ENCODE data around the gene GPC5. TPM values are rescaled to one million over a fixed set of nuclear protein-coding genes. Genes with fewer than 3 reads are reported as not detected.

GPC5 gene
- total RNA-seq, 1 donor from 2014 or later, result 0.07 TPM

DNA sequence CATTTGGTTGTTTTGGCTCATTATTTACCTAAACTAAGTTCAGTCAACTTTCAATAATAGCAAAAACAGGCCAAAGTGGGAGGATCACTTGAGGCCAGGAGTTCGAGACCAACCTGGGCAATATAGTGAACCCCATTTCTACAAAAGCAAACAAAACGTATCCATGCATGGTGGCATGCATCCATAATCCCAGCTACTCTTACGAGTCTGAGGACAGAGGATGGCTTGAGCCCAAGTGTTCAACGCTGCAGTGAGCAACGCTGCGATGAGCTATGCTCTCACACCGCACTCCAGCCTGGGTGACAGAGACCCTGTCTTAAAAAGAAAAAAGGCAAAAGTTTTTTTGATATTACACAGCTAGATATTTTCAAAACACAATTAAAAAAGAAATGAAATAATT, 1258.2 kb downstream of the GPC5 start:
- no peak for DNase-seq (ENCODE audit: low spot score)
- Histone ChIP-seq H3K27me3 (no peaks in the 10 kb centered on the region), H3K4me1 (no peaks in the 10 kb centered on the region), H3K27ac (no peak overlapping the region), H3F3A (ENCODE audit: low read depth) (no peaks in the 10 kb centered on the region), H3K9me3 (ENCODE audit: low read depth) (no peaks in the 10 kb centered on the region), H4K20me1 (ENCODE audit: low read depth) (no peaks in the 10 kb centered on the region), H3K79me2 (ENCODE audit: low read depth) (no peaks in the 10 kb centered on the region), H3K36me3 (no peaks in the 10 kb centered on the region), H2AFZ (replicated peaks) (no peak overlapping the region), H3K4me3 (no peak overlapping the region), H3K9ac (no peak overlapping the region), H3K4me2 (no peak overlapping the region)
- no peaks in the 10 kb centered on the region for H3K36me3 Mint-ChIP-seq
- no peak for TF ChIP-seq CTCF (IDR thresholded peaks at IDR 0.05)
- no peak for TF ChIP-seq EZH2phosphoT487 (IDR thresholded peaks at IDR 0.05)
- no peak for TF ChIP-seq EZH2 (IDR thresholded peaks at IDR 0.05)
- no peaks in the 10 kb centered on the region for H3K9me3 Mint-ChIP-seq
- no peaks in the 10 kb centered on the region for H3K4me1 Mint-ChIP-seq
- no peak overlapping the region for H3K27ac Mint-ChIP-seq
- no peaks in the 10 kb centered on the region for H3K27me3 Mint-ChIP-seq (ENCODE audit: insufficient read depth, low read depth)
- no peak overlapping the region for H3K4me3 Mint-ChIP-seq

DNA sequence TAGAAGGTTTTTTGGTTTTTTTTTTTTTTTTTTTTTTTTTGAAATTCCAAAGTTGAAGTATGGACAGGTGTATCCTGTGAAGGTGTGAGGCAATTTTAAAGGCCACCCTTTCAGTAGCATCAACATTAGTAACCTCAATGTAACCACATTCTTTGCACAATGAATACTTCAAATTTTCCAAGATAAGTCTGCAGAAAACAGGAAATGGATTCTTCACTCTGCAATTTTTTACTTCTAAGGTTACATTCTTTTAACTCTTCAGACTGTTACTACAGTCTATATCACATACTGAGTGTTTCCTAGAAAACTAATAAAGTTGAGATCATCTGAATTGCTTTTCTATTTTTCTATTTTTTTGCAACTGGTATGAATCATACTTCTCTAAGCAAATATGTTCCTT, 1259.1 kb downstream of the GPC5 start:
- DNase-seq (ENCODE audit: low spot score), result no peak
- Histone ChIP-seq H3K27me3 (no peaks in the 10 kb centered on the region), H3K4me2 (no peak overlapping the region), H3K9ac (no peak overlapping the region), H3K4me3 (no peak overlapping the region), H4K20me1 (ENCODE audit: low read depth) (no peaks in the 10 kb centered on the region), H3K9me3 (ENCODE audit: low read depth) (no peaks in the 10 kb centered on the region), H2AFZ (replicated peaks) (no peak overlapping the region), H3K27ac (no peak overlapping the region), H3K79me2 (ENCODE audit: low read depth) (no peaks in the 10 kb centered on the region), H3F3A (ENCODE audit: low read depth) (no peaks in the 10 kb centered on the region), H3K36me3 (no peaks in the 10 kb centered on the region), H3K4me1 (no peaks in the 10 kb centered on the region)
- TF ChIP-seq EZH2 (IDR thresholded peaks at IDR 0.05) (no peak), CTCF (IDR thresholded peaks at IDR 0.05) (no peak), EZH2phosphoT487 (IDR thresholded peaks at IDR 0.05) (no peak)
- Mint-ChIP-seq H3K27me3 (ENCODE audit: insufficient read depth, low read depth) (peaks cover 2% of the 10 kb centered on the region), H3K36me3 (no peaks in the 10 kb centered on the region), H3K9me3 (no peaks in the 10 kb centered on the region), H3K27ac (no peak overlapping the region), H3K4me1 (no peaks in the 10 kb centered on the region), H3K4me3 (no peak overlapping the region)

DNA sequence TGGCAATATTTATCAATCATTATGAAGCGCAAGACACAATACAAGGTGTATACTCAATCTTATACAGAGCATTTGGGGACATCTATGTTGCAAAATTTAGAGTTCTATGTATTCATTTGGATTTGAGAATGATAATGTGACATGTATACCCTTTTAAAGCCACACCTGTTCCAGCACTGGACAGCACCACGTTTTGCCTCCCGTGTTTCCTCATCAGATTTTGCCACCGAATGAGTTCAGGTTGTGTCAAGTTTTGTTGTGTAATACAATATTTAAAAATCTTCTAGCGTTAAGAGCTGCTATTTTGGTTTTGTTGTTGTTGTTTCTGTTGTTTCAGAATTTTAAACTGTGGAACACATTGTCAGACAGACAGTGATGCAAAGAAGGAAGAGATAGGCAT, 1259.9 kb downstream of the GPC5 start:
- no peaks in the 10 kb centered on the region for H3K4me1 ChIP-seq
- no peaks in the 10 kb centered on the region for H3K9me3 ChIP-seq (ENCODE audit: low read depth)
- DNase-seq (ENCODE audit: low spot score), result no peak
- no peaks in the 10 kb centered on the region for H3K36me3 Mint-ChIP-seq
- no peaks in the 10 kb centered on the region for H4K20me1 ChIP-seq (ENCODE audit: low read depth)
- H3K27ac Mint-ChIP-seq, result no peak overlapping the region
- peaks cover 2% of the 10 kb centered on the region for H3K27me3 Mint-ChIP-seq (ENCODE audit: insufficient read depth, low read depth)
- no peak overlapping the region for H3K9ac ChIP-seq
- H3K27ac ChIP-seq, result no peak overlapping the region
- H3K36me3 ChIP-seq, result no peaks in the 10 kb centered on the region
- H3K27me3 ChIP-seq, result no peaks in the 10 kb centered on the region
- TF ChIP-seq CTCF (IDR thresholded peaks at IDR 0.05), result no peak
- no peak for TF ChIP-seq EZH2phosphoT487 (IDR thresholded peaks at IDR 0.05)
- no peak for TF ChIP-seq EZH2 (IDR thresholded peaks at IDR 0.05)
- H3K4me3 Mint-ChIP-seq, result no peak overlapping the region
- no peaks in the 10 kb centered on the region for H3K9me3 Mint-ChIP-seq
- no peaks in the 10 kb centered on the region for H3K79me2 ChIP-seq (ENCODE audit: low read depth)
- H2AFZ ChIP-seq (replicated peaks), result no peak overlapping the region
- H3K4me3 ChIP-seq, result no peak overlapping the region
- no peaks in the 10 kb centered on the region for H3K4me1 Mint-ChIP-seq
- H3K4me2 ChIP-seq, result no peak overlapping the region
- H3F3A ChIP-seq (ENCODE audit: low read depth), result no peaks in the 10 kb centered on the region

DNA sequence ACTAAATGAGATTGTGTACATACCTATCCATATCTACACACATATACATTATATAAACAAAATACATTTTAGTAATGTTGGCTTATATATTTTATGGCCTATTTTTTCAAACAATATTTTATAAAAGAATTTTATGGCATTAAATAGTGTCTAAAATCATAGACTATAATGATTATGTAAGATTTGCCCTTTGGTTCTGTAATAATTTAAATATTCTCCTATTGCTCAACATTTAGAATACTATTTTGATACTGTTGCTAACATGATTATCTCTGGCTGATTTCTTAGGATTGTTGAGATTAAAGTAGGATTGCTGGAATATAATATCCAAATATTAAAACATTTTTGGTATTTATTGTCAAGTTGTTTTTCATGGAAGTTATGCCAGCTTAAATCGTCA, 1263.0 kb downstream of the GPC5 start:
- peaks cover 2% of the 10 kb centered on the region for H3K27me3 Mint-ChIP-seq (ENCODE audit: insufficient read depth, low read depth)
- H3K9ac ChIP-seq, result no peak overlapping the region
- no peak overlapping the region for H3K4me3 ChIP-seq
- H3K4me1 ChIP-seq, result no peaks in the 10 kb centered on the region
- no peak overlapping the region for H3K27ac Mint-ChIP-seq
- no peaks in the 10 kb centered on the region for H3K27me3 ChIP-seq
- no peaks in the 10 kb centered on the region for H3K36me3 Mint-ChIP-seq
- H3K9me3 ChIP-seq (ENCODE audit: low read depth), result no peaks in the 10 kb centered on the region
- H3K4me1 Mint-ChIP-seq, result no peaks in the 10 kb centered on the region
- TF ChIP-seq EZH2phosphoT487 (IDR thresholded peaks at IDR 0.05) (no peak), EZH2 (IDR thresholded peaks at IDR 0.05) (no peak), CTCF (IDR thresholded peaks at IDR 0.05) (no peak)
- H2AFZ ChIP-seq (replicated peaks), result no peak overlapping the region
- H3K4me3 Mint-ChIP-seq, result no peak overlapping the region
- H3F3A ChIP-seq (ENCODE audit: low read depth), result no peaks in the 10 kb centered on the region
- DNase-seq (ENCODE audit: low spot score), result no peak
- no peaks in the 10 kb centered on the region for H3K79me2 ChIP-seq (ENCODE audit: low read depth)
- no peak overlapping the region for H3K27ac ChIP-seq
- H3K36me3 ChIP-seq, result no peaks in the 10 kb centered on the region
- H3K9me3 Mint-ChIP-seq, result no peaks in the 10 kb centered on the region
- no peaks in the 10 kb centered on the region for H4K20me1 ChIP-seq (ENCODE audit: low read depth)
- H3K4me2 ChIP-seq, result no peak overlapping the region
